ENCODE results near the gene BMERB1. TPM values are rescaled to one million over a fixed set of nuclear protein-coding genes. Genes with fewer than 3 reads are reported as not detected.

BMERB1 gene
- total RNA-seq, 1 donor from 2014 or later = 20.1 TPM

DNA sequence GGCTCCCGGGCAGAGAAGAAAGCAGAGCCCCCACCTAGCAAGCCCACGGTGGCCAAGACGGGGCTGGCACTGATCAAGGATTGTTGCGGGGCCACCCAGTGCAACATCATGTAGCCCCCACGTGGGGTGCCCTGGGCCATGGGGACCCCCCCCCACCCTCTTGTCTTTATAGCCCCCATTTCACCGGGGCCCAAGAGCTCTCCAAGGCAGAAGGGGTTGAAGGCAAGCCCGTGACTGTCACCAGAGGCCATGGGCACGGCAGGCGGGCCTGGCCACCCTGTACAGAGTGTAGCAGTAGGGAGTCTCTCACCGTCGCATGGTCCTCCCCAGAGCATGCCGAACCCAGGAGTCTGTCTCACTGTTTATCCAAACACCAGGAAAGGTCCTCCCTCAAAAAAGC is 152.3 kb downstream of the BMERB1 start:
- Histone ChIP-seq H3K27ac (ENCODE audit: low read depth, low read length) (no peak overlapping the region), H3K9me3 (ENCODE audit: insufficient read depth, low read depth, low read length) (peaks cover 13% of the 10 kb centered on the region), H3K27me3 (ENCODE audit: insufficient read depth, low read length) (no peaks in the 10 kb centered on the region), H3K36me3 (ENCODE audit: insufficient read depth, low read length) (peaks cover 12% of the 10 kb centered on the region), H3K9ac (ENCODE audit: low read length) (no peak overlapping the region), H4K20me1 (ENCODE audit: insufficient read depth, low read length) (no peaks in the 10 kb centered on the region), H3K4me1 (ENCODE audit: insufficient read depth, low read length) (peaks cover 5% of the 10 kb centered on the region), H3K79me2 (ENCODE audit: insufficient read depth, low read length) (no peaks in the 10 kb centered on the region), H2AFZ (ENCODE audit: low read depth, low read length) (no peak overlapping the region), H3K4me3 (ENCODE audit: insufficient read depth, low read depth, low read length) (no peak overlapping the region), H3K4me2 (ENCODE audit: low read length) (no peak overlapping the region)
- H3K36me3 Mint-ChIP-seq (ENCODE audit: low read depth, unreplicated experiment) = peaks cover 53% of the 10 kb centered on the region
- no peak overlapping the region for H3K4me3 Mint-ChIP-seq (ENCODE audit: unreplicated experiment)
- no peak for FAIRE-seq
- peaks cover 10% of the 10 kb centered on the region for H3K4me1 Mint-ChIP-seq (ENCODE audit: low read depth, unreplicated experiment)
- no peak for TF ChIP-seq EZH2 (IDR thresholded peaks at IDR 0.05; ENCODE audit: insufficient read depth, low read length)
- TF ChIP-seq, protein P1, sequence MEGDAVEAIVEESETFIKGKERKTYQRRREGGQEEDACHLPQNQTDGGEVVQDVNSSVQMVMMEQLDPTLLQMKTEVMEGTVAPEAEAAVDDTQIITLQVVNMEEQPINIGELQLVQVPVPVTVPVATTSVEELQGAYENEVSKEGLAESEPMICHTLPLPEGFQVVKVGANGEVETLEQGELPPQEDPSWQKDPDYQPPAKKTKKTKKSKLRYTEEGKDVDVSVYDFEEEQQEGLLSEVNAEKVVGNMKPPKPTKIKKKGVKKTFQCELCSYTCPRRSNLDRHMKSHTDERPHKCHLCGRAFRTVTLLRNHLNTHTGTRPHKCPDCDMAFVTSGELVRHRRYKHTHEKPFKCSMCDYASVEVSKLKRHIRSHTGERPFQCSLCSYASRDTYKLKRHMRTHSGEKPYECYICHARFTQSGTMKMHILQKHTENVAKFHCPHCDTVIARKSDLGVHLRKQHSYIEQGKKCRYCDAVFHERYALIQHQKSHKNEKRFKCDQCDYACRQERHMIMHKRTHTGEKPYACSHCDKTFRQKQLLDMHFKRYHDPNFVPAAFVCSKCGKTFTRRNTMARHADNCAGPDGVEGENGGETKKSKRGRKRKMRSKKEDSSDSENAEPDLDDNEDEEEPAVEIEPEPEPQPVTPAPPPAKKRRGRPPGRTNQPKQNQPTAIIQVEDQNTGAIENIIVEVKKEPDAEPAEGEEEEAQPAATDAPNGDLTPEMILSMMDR (IDR thresholded peaks at IDR 0.05; ENCODE audit: insufficient read depth, low read depth, low read length) = no peak
- H3K27me3 Mint-ChIP-seq (ENCODE audit: low read depth, unreplicated experiment) = no peaks in the 10 kb centered on the region
- H3K9me3 Mint-ChIP-seq (ENCODE audit: unreplicated experiment) = peaks cover 24% of the 10 kb centered on the region
- DNase-seq (ENCODE audit: low read depth) = no peak
- no peak overlapping the region for H3K27ac Mint-ChIP-seq (ENCODE audit: unreplicated experiment)

GRCh38 chr16:15587152-15587825 is 152.9 kb downstream of the BMERB1 start:
- FAIRE-seq (no peak), DNase-seq (ENCODE audit: low read depth) (no peak)
- Histone ChIP-seq H3K79me2 (ENCODE audit: insufficient read depth, low read length) (no peaks in the 10 kb centered on the region), H3K4me1 (ENCODE audit: insufficient read depth, low read length) (peaks cover 5% of the 10 kb centered on the region), H4K20me1 (ENCODE audit: insufficient read depth, low read length) (no peaks in the 10 kb centered on the region), H3K27me3 (ENCODE audit: insufficient read depth, low read length) (no peaks in the 10 kb centered on the region), H3K9ac (ENCODE audit: low read length) (no peak overlapping the region), H3K9me3 (ENCODE audit: insufficient read depth, low read depth, low read length) (peaks cover 13% of the 10 kb centered on the region), H3K36me3 (ENCODE audit: insufficient read depth, low read length) (peaks cover 9% of the 10 kb centered on the region), H3K4me3 (ENCODE audit: insufficient read depth, low read depth, low read length) (no peak overlapping the region), H3K4me2 (ENCODE audit: low read length) (no peak overlapping the region), H2AFZ (ENCODE audit: low read depth, low read length) (no peak overlapping the region), H3K27ac (ENCODE audit: low read depth, low read length) (no peak overlapping the region)
- H3K36me3 Mint-ChIP-seq (ENCODE audit: low read depth, unreplicated experiment) = peaks cover 51% of the 10 kb centered on the region
- H3K4me1 Mint-ChIP-seq (ENCODE audit: low read depth, unreplicated experiment) = peaks cover 10% of the 10 kb centered on the region
- no peak overlapping the region for H3K27ac Mint-ChIP-seq (ENCODE audit: unreplicated experiment)
- peaks cover 24% of the 10 kb centered on the region for H3K9me3 Mint-ChIP-seq (ENCODE audit: unreplicated experiment)
- H3K4me3 Mint-ChIP-seq (ENCODE audit: unreplicated experiment) = no peak overlapping the region
- no peaks in the 10 kb centered on the region for H3K27me3 Mint-ChIP-seq (ENCODE audit: low read depth, unreplicated experiment)
- no peak for TF ChIP-seq EZH2 (IDR thresholded peaks at IDR 0.05; ENCODE audit: insufficient read depth, low read length)
- TF ChIP-seq, protein P1 (IDR thresholded peaks at IDR 0.05; ENCODE audit: insufficient read depth, low read depth, low read length) = no peak

DNA sequence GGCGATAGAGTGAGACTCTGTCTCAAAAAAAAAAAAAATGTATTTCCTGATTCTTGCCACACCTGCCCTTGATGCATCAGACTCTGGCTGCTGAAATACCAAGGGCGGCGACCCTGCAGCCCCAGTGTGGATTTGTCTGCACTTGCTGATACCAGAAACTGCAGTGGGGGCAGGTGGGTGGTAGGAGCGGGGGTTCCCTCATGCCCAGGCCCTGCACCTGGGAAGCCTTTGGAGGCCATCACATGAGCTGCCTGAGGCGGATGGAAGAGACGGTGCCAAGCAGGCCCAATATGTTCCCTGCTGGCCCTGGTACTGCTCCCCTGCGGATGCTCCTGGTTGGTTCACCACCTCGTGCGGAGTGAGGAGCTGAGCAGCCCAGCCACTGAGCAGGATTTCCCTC is 157.9 kb downstream of the BMERB1 start:
- no peaks in the 10 kb centered on the region for H4K20me1 ChIP-seq (ENCODE audit: insufficient read depth, low read length)
- H3K9ac ChIP-seq (ENCODE audit: low read length) = no peak overlapping the region
- H3K4me1 Mint-ChIP-seq (ENCODE audit: low read depth, unreplicated experiment) = peaks cover 14% of the 10 kb centered on the region
- no peaks in the 10 kb centered on the region for H3K27me3 Mint-ChIP-seq (ENCODE audit: low read depth, unreplicated experiment)
- peaks cover 5% of the 10 kb centered on the region for H3K4me1 ChIP-seq (ENCODE audit: insufficient read depth, low read length)
- H3K27ac ChIP-seq (ENCODE audit: low read depth, low read length) = no peak overlapping the region
- H3K27me3 ChIP-seq (ENCODE audit: insufficient read depth, low read length) = no peaks in the 10 kb centered on the region
- DNase-seq (ENCODE audit: low read depth) = no peak
- peaks cover 31% of the 10 kb centered on the region for H3K36me3 Mint-ChIP-seq (ENCODE audit: low read depth, unreplicated experiment)
- no peak overlapping the region for H3K27ac Mint-ChIP-seq (ENCODE audit: unreplicated experiment)
- no peak for FAIRE-seq
- no peak overlapping the region for H3K4me3 Mint-ChIP-seq (ENCODE audit: unreplicated experiment)
- H3K4me2 ChIP-seq (ENCODE audit: low read length) = no peak overlapping the region
- H3K9me3 ChIP-seq (ENCODE audit: insufficient read depth, low read depth, low read length) = peaks cover 3% of the 10 kb centered on the region
- TF ChIP-seq, protein P1 (IDR thresholded peaks at IDR 0.05; ENCODE audit: insufficient read depth, low read depth, low read length) = no peak
- no peak for TF ChIP-seq EZH2 (IDR thresholded peaks at IDR 0.05; ENCODE audit: insufficient read depth, low read length)
- H3K36me3 ChIP-seq (ENCODE audit: insufficient read depth, low read length) = peaks cover 17% of the 10 kb centered on the region
- no peaks in the 10 kb centered on the region for H3K79me2 ChIP-seq (ENCODE audit: insufficient read depth, low read length)
- H3K9me3 Mint-ChIP-seq (ENCODE audit: unreplicated experiment) = peaks cover 10% of the 10 kb centered on the region
- H2AFZ ChIP-seq (ENCODE audit: low read depth, low read length) = no peak overlapping the region
- H3K4me3 ChIP-seq (ENCODE audit: insufficient read depth, low read depth, low read length) = no peak overlapping the region

All from astrocyte (in vitro differentiated cells and primary cell).